Prostate gland (tissue), 2 donors: ENCODE measurements around the gene SMIM8. TPM values are rescaled to one million over a fixed set of nuclear protein-coding genes. Genes with fewer than 3 reads are reported as not detected.

ENCODE experiments used
- DNase-seq: peaks from one replicate; pipeline ENCODE4 v3.0.0-alpha.2; 2019; ENCODE audit warnings: low spot score
- H3K27ac ChIP-seq, 2 donors: fragments of 200-600 bp; sonication (generic); 2 replicates each; pipeline ENCODE4 v1.5.1; 2017 to 2019
- H3K27me3 ChIP-seq: fragments of 200-600 bp; sonication (generic); replicated peaks from 2 replicates; pipeline ENCODE4 v1.5.1; 2019; ENCODE audit not compliant: insufficient read depth
- H3K36me3 ChIP-seq, 2 donors: fragments of 200-600 bp; sonication (generic); 1 replicate in 1 of 2; 2 replicates in 1 of 2; pipeline versions ENCODE4 v1.5.1 to v1.8.1; 2017 to 2019
- H3K4me1 ChIP-seq: fragments of 200-600 bp; sonication (generic); replicated peaks from 2 replicates; pipeline ENCODE4 v1.5.1; 2019
- H3K4me3 ChIP-seq, 2 donors: fragments of 200-600 bp; sonication (generic); 2 replicates each; pipeline ENCODE4 v1.5.1; 2017 to 2019
- H3K9me3 ChIP-seq: fragments of 200-600 bp; sonication (generic); 2 replicates; pipeline ENCODE4 v1.5.1; 2017
- POLR2A ChIP-seq: fragments of 450-650 bp; IDR thresholded peaks from one replicate; pipeline ENCODE4 v1.6.1; 2016; ENCODE audit warnings: antibody characterized with exemption, mild to moderate bottlenecking
- POLR2AphosphoS5 ChIP-seq: sonication (generic); formaldehyde crosslinking; IDR thresholded peaks from one replicate; pipeline ENCODE4 v1.6.1; 2017; ENCODE audit warnings: antibody characterized with exemption
- WGBS: methylation state at CpG from one replicate; pipeline ENCODE4 v1.1.5; 2018; 5-methylcytosine and 5-hydroxymethylcytosine counted together
- intact Hi-C: fragments of 100-400 bp; cut with DNase I; formaldehyde crosslinking; loops from one replicate; pipeline ENCODE4 v1.14.2; 2022
- total RNA-seq, 2 donors: library from RNA; depleted of rRNA; stranded (reverse); fragments of >200 nt; gene quantifications; one replicate each; pipeline ENCODE4 v1.1.0, GENCODE V29; 2016
- TF ChIP-seq, protein P1 (sequence below), 4 experiments: fragments of 200-600 bp in 2 of 4; fragments of 450-650 bp in 2 of 4; sonication (generic) in 2 of 4; IDR thresholded peaks; 1 replicate in 3 of 4; 2 replicates in 1 of 4; pipeline ENCODE4 v1.5.1; 2016 to 2019; ENCODE audit warnings: antibody characterized with exemption in 4 of 4, mild to moderate bottlenecking in 2 of 4, moderate library complexity in 2 of 4

Gene SMIM8
- total RNA-seq, 2 donors from 2014 or later: 6.1 to 12.9 TPM

DNA sequence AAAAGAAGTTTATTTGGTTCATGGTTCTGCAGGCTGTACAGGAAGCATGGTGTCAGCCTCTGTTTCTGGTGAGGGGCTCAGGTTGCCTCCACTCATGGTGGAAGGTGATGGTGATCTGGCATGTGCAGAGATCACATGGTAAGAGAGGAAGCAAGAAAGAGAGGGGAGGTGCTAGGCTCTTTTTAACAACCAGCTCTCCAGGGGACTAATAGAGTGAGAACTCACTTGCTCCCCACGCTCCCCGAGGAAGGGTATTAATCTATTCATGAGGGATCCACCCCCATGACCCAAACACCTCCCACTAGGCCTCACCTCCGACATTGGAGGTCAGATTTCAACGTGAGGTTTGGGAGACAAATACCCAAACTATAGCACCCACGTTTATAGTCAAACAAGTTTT lies 10.6 kb downstream of the SMIM8 start:
- no peak overlapping the region for H3K27ac ChIP-seq
- no peak for TF ChIP-seq POLR2A
- no peak for TF ChIP-seq POLR2AphosphoS5
- TF ChIP-seq, protein P1, sequence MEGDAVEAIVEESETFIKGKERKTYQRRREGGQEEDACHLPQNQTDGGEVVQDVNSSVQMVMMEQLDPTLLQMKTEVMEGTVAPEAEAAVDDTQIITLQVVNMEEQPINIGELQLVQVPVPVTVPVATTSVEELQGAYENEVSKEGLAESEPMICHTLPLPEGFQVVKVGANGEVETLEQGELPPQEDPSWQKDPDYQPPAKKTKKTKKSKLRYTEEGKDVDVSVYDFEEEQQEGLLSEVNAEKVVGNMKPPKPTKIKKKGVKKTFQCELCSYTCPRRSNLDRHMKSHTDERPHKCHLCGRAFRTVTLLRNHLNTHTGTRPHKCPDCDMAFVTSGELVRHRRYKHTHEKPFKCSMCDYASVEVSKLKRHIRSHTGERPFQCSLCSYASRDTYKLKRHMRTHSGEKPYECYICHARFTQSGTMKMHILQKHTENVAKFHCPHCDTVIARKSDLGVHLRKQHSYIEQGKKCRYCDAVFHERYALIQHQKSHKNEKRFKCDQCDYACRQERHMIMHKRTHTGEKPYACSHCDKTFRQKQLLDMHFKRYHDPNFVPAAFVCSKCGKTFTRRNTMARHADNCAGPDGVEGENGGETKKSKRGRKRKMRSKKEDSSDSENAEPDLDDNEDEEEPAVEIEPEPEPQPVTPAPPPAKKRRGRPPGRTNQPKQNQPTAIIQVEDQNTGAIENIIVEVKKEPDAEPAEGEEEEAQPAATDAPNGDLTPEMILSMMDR (IDR thresholded peaks at IDR 0.05): no peak
- no peaks in the 10 kb centered on the region for H3K36me3 ChIP-seq
- 65% methylated on average over 5 of the region's 5 CpGs for WGBS
- H3K9me3 ChIP-seq: no peaks in the 10 kb centered on the region
- H3K27me3 ChIP-seq: no peaks in the 10 kb centered on the region
- no peak for DNase-seq
- H3K4me1 ChIP-seq: no peaks in the 10 kb centered on the region
- no peak overlapping the region for H3K4me3 ChIP-seq
- intact Hi-C loops: no loop called here

DNA sequence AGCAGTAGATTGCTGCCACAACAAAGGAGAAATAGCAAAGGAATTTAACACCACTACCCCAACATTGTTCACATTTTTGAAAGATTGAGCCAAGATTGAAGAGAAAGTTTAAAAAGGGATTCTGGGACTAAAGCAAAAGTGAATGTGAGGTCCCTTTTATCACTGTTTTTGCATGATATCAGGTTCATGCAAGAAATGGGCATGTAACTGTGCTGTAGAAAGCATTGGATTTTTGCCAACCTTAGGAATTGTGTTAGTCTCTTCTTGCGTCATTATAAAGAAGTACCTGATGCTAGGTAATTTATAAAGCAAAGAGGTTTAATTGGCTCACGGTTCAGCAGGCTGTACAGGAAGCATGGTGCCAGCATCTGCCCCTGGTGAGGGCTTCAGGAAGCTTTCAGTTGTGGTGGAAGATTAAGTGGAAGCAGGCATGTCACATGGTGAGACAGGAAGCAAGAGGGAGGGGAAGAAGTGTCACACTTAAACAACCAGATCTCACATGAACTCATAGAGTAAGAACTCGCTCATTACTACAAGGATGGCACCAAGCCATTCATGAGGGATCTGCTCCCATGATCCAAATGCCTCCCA lies 11.3 kb downstream of the SMIM8 start:
- Histone ChIP-seq H3K27ac (no peak overlapping the region), H3K27me3 (no peaks in the 10 kb centered on the region), H3K36me3 (no peaks in the 10 kb centered on the region), H3K4me3 (no peak overlapping the region), H3K9me3 (no peaks in the 10 kb centered on the region), H3K4me1 (no peaks in the 10 kb centered on the region)
- TF ChIP-seq, protein P1 (IDR thresholded peaks at IDR 0.05): no peak
- TF ChIP-seq POLR2A: no peak
- TF ChIP-seq POLR2AphosphoS5: no peak
- 72% methylated on average over 3 of the region's 3 CpGs for WGBS
- intact Hi-C loops: no loop called here
- DNase-seq: no peak

DNA sequence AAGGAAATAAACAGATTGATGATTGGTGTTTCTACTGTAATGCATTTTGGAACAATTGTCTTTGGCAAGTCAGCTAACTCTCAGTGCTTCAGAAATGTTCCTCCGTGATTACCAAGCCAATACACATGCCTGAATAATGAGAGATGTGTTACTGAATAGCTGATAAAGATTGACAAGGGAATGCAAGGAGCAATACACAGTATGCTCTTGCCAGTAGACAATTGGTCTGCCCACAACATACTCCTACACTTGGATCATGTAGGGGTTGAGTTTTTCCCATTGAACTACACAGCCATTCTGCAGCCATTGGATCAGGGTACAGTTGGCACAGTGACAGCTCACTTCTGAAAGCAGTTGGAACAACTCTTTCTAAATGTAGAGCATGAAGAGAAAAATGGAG lies 12.3 kb downstream of the SMIM8 start:
- Histone ChIP-seq H3K27ac (no peak overlapping the region), H3K9me3 (no peaks in the 10 kb centered on the region), H3K36me3 (no peaks in the 10 kb centered on the region), H3K4me1 (no peaks in the 10 kb centered on the region), H3K27me3 (no peaks in the 10 kb centered on the region), H3K4me3 (no peak overlapping the region)
- intact Hi-C loops: no loop called here
- TF ChIP-seq, protein P1 (IDR thresholded peaks at IDR 0.05): no peak
- TF ChIP-seq POLR2A: no peak
- TF ChIP-seq POLR2AphosphoS5: no peak
- DNase-seq: no peak
- WGBS: 53% methylated on average over 1 of the region's 1 CpG

DNA sequence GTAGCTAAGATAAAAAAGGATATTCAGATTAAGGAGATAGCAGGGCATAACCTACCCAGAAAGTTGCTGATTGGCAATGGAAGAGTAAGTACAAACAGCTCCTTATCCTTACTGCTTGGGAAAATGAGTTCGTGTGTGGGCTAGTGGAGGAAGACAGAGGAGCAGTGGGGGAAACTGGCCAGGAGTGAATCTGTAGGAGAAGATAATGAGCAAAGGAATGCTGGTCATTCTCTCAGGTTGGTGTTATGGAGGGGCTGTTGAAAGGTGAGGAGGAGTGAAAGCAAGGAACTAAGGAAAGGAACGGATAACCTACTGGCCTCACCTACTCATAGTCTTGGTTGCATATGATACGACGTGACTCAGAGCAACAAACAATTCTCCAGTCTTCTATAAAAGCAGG lies 14.0 kb downstream of the SMIM8 start:
- intact Hi-C loops: no loop called here
- Histone ChIP-seq H3K9me3 (no peaks in the 10 kb centered on the region), H3K27me3 (no peaks in the 10 kb centered on the region), H3K36me3 (no peaks in the 10 kb centered on the region), H3K4me1 (no peaks in the 10 kb centered on the region), H3K27ac (no peak overlapping the region), H3K4me3 (no peak overlapping the region)
- TF ChIP-seq POLR2AphosphoS5 (no peak), POLR2A (no peak)
- TF ChIP-seq, protein P1 (IDR thresholded peaks at IDR 0.05): no peak
- WGBS: 75% methylated on average over 4 of the region's 4 CpGs
- DNase-seq: no peak

DNA sequence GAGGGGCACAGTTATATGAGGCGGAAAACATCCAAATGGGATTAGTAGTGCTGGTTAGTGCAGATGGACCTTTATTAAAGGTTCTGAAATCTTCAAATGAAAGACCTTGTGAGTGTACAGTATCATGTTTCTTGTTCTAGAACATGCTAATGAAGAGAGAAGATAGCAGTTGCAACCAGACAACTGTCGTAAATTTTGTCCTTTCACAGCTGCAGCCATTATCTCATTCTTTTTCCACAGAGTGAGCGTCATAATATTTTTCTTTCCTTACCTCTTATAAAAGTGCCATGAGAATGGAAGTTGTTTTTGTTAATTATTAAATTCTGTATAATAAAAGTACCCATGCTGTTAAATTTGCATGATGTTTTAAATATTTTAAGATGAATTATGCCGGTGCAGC lies 17.8 kb downstream of the SMIM8 start:
- Histone ChIP-seq H3K9me3 (no peaks in the 10 kb centered on the region), H3K27me3 (no peaks in the 10 kb centered on the region), H3K4me1 (no peaks in the 10 kb centered on the region), H3K27ac (no peak overlapping the region), H3K36me3 (no peaks in the 10 kb centered on the region), H3K4me3 (no peak overlapping the region)
- intact Hi-C loops: no loop called here
- DNase-seq: no peak
- TF ChIP-seq POLR2AphosphoS5 (no peak), POLR2A (no peak)
- TF ChIP-seq, protein P1 (IDR thresholded peaks at IDR 0.05): no peak
- 83% methylated on average over 4 of the region's 4 CpGs for WGBS
